ENCODE measurements around the gene C17orf107. TPM values are rescaled to one million over a fixed set of nuclear protein-coding genes. Genes with fewer than 3 reads are reported as not detected.

C17orf107 gene
- polyA plus RNA-seq, 1 of the 3 experiments (the other 2 are of a cell fraction) = 0.44 TPM

DNA sequence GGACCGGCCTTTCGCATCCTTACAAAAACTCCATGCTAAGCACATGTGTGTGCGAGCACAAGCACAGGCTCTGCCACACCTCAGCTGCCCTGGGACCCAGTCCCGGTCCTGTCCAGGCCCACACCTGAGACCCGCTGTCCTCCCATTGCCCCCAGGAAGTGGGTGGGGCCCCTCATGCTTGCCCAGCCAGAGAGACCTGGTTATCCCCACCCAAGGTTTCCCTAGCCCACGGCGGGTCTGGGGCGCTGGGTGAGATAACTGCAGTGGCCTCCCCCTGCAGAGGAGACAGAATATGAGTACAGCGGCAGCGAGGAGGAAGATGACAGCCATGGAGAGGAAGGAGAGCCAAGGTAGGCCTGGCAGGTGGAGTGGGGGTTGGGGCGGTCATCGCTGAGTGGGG is 12.5 kb upstream of the C17orf107 start:
- no peak overlapping the region for H3K9ac ChIP-seq
- H4K20me1 ChIP-seq (ENCODE audit: insufficient read depth) = no peaks in the 10 kb centered on the region
- CTCF ChIA-PET = interaction anchor here (1.0 to 16.4 kb wide), 3 partner anchors 13 to 101 kb away, joined by 4 to 235 read pairs (median 5); partner anchors contain the start of genes GLTPD2 and VMO1
- H3K4me1 ChIP-seq (ENCODE audit: control insufficient read depth in 1 of 2, insufficient read depth in 2 of 2, low read depth in 1 of 2, low read length in 1 of 2) = no peaks in the 10 kb centered on the region
- no peak for TF ChIP-seq RCOR1 (IDR thresholded peaks at IDR 0.05; ENCODE audit: low read length)
- no peak for TF ChIP-seq MXI1 (IDR thresholded peaks at IDR 0.05; ENCODE audit: low read depth, low read length)
- TF ChIP-seq, protein P1, sequence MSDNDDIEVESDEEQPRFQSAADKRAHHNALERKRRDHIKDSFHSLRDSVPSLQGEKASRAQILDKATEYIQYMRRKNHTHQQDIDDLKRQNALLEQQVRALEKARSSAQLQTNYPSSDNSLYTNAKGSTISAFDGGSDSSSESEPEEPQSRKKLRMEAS (IDR thresholded peaks at IDR 0.05; ENCODE audit: low read depth) = no peak
- no peak for TF ChIP-seq CHD2 (IDR thresholded peaks at IDR 0.05; ENCODE audit: low read length, partially characterized antibody)
- no peaks in the 10 kb centered on the region for H3K9me2 ChIP-seq
- POLR2A ChIA-PET = no interaction called here
- H3F3A ChIP-seq (replicated peaks; ENCODE audit: insufficient read depth) = peaks cover 3% of the 10 kb centered on the region
- H3K27ac ChIP-seq (ENCODE audit: low read depth in 2 of 2, low read length in 1 of 2) = no peak overlapping the region
- no peak for DNase-seq
- H3K4me2 ChIP-seq = no peak overlapping the region
- H3K79me2 ChIP-seq (ENCODE audit: insufficient read depth) = no peaks in the 10 kb centered on the region
- no peak overlapping the region for H2AFZ ChIP-seq (ENCODE audit: low read depth)
- over 99% methylated on average over 12 of the region's 12 CpGs for WGBS (ENCODE audit: low lambda C conversion rate)
- H3K27me3 ChIP-seq (ENCODE audit: insufficient read depth) = no peaks in the 10 kb centered on the region
- H3K36me3 ChIP-seq (replicated peaks in 1 of 2; ENCODE audit: control insufficient read depth in 1 of 2, insufficient read depth in 2 of 2, low read length in 1 of 2) = peaks cover 4 to 50% of the 10 kb centered on the region in 2 experiments
- H3K4me3 ChIP-seq (ENCODE audit: low read depth in 2 of 2, low read length in 1 of 2) = no peak overlapping the region
- no peaks in the 10 kb centered on the region for H3K9me3 ChIP-seq

DNA sequence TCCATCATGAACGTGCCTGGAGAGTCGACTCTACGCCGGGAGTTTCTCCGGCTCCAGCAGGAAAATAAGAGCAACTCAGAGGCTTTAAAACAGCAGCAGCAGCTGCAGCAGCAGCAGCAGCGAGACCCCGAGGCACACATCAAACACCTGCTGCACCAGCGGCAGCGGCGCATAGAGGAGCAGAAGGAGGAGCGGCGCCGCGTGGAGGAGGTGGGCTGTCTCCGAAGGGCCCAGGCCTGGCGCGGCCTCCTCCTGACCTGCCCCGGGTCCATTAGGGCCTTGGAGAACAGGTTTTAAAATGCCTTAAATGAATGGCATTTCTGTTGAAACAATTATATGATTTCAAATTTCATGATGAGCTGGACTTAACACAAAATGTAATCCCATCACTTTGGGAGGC is 11.8 kb upstream of the C17orf107 start:
- Histone ChIP-seq H2AFZ (ENCODE audit: low read depth) (no peak overlapping the region), H4K20me1 (ENCODE audit: insufficient read depth) (no peaks in the 10 kb centered on the region), H3F3A (replicated peaks; ENCODE audit: insufficient read depth) (peaks cover 3% of the 10 kb centered on the region), H3K4me2 (no peak overlapping the region), H3K9me2 (no peaks in the 10 kb centered on the region), H3K27ac (ENCODE audit: low read depth in 2 of 2, low read length in 1 of 2) (no peak overlapping the region), H3K4me1 (ENCODE audit: control insufficient read depth in 1 of 2, insufficient read depth in 2 of 2, low read depth in 1 of 2, low read length in 1 of 2) (no peaks in the 10 kb centered on the region), H3K4me3 (ENCODE audit: low read depth in 2 of 2, low read length in 1 of 2) (no peak overlapping the region), H3K27me3 (ENCODE audit: insufficient read depth) (no peaks in the 10 kb centered on the region), H3K9ac (no peak overlapping the region), H3K9me3 (no peaks in the 10 kb centered on the region), H3K36me3 (replicated peaks in 1 of 2; ENCODE audit: control insufficient read depth in 1 of 2, insufficient read depth in 2 of 2, low read length in 1 of 2) (peaks cover 4 to 54% of the 10 kb centered on the region in 2 experiments), H3K79me2 (ENCODE audit: insufficient read depth) (no peaks in the 10 kb centered on the region)
- no peak for DNase-seq
- TF ChIP-seq RFX5 (IDR thresholded peaks at IDR 0.05; ENCODE audit: low read length) (no peak), ELF1 (IDR thresholded peaks at IDR 0.05) (no peak), EP300 (IDR thresholded peaks at IDR 0.05; ENCODE audit: borderline replicate concordance in 1 of 2, low read depth in 1 of 2, low read length in 1 of 2) (no peak), YY1 (IDR thresholded peaks at IDR 0.05; ENCODE audit: low read depth) (no peak), EZH2phosphoT487 (IDR thresholded peaks at IDR 0.05; ENCODE audit: borderline replicate concordance, low read depth) (no peak), FOSL2 (IDR thresholded peaks at IDR 0.05; ENCODE audit: borderline replicate concordance, low read depth) (no peak), RXRA (IDR thresholded peaks at IDR 0.05; ENCODE audit: borderline replicate concordance, low read depth) (no peak), FOXJ3 (CRISPR knock-in tag; IDR thresholded peaks at IDR 0.05) (no peak), RCOR1 (IDR thresholded peaks at IDR 0.05; ENCODE audit: low read length) (no peak), GABPA (IDR thresholded peaks at IDR 0.05; ENCODE audit: low read depth) (no peak), JUND (IDR thresholded peaks at IDR 0.05) (no peak)
- TF ChIP-seq, protein P2, sequence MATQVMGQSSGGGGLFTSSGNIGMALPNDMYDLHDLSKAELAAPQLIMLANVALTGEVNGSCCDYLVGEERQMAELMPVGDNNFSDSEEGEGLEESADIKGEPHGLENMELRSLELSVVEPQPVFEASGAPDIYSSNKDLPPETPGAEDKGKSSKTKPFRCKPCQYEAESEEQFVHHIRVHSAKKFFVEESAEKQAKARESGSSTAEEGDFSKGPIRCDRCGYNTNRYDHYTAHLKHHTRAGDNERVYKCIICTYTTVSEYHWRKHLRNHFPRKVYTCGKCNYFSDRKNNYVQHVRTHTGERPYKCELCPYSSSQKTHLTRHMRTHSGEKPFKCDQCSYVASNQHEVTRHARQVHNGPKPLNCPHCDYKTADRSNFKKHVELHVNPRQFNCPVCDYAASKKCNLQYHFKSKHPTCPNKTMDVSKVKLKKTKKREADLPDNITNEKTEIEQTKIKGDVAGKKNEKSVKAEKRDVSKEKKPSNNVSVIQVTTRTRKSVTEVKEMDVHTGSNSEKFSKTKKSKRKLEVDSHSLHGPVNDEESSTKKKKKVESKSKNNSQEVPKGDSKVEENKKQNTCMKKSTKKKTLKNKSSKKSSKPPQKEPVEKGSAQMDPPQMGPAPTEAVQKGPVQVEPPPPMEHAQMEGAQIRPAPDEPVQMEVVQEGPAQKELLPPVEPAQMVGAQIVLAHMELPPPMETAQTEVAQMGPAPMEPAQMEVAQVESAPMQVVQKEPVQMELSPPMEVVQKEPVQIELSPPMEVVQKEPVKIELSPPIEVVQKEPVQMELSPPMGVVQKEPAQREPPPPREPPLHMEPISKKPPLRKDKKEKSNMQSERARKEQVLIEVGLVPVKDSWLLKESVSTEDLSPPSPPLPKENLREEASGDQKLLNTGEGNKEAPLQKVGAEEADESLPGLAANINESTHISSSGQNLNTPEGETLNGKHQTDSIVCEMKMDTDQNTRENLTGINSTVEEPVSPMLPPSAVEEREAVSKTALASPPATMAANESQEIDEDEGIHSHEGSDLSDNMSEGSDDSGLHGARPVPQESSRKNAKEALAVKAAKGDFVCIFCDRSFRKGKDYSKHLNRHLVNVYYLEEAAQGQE (IDR thresholded peaks at IDR 0.05; ENCODE audit: low read depth, low read length) = no peak
- TF ChIP-seq, protein P3, sequence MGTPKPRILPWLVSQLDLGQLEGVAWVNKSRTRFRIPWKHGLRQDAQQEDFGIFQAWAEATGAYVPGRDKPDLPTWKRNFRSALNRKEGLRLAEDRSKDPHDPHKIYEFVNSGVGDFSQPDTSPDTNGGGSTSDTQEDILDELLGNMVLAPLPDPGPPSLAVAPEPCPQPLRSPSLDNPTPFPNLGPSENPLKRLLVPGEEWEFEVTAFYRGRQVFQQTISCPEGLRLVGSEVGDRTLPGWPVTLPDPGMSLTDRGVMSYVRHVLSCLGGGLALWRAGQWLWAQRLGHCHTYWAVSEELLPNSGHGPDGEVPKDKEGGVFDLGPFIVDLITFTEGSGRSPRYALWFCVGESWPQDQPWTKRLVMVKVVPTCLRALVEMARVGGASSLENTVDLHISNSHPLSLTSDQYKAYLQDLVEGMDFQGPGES (IDR thresholded peaks at IDR 0.05; ENCODE audit: low read depth, low read length) = no peak
- TF ChIP-seq, protein P4, sequence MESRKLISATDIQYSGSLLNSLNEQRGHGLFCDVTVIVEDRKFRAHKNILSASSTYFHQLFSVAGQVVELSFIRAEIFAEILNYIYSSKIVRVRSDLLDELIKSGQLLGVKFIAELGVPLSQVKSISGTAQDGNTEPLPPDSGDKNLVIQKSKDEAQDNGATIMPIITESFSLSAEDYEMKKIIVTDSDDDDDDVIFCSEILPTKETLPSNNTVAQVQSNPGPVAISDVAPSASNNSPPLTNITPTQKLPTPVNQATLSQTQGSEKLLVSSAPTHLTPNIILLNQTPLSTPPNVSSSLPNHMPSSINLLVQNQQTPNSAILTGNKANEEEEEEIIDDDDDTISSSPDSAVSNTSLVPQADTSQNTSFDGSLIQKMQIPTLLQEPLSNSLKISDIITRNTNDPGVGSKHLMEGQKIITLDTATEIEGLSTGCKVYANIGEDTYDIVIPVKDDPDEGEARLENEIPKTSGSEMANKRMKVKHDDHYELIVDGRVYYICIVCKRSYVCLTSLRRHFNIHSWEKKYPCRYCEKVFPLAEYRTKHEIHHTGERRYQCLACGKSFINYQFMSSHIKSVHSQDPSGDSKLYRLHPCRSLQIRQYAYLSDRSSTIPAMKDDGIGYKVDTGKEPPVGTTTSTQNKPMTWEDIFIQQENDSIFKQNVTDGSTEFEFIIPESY (IDR thresholded peaks at IDR 0.05; ENCODE audit: borderline replicate concordance, low read depth) = no peak
- TF ChIP-seq, protein P5, sequence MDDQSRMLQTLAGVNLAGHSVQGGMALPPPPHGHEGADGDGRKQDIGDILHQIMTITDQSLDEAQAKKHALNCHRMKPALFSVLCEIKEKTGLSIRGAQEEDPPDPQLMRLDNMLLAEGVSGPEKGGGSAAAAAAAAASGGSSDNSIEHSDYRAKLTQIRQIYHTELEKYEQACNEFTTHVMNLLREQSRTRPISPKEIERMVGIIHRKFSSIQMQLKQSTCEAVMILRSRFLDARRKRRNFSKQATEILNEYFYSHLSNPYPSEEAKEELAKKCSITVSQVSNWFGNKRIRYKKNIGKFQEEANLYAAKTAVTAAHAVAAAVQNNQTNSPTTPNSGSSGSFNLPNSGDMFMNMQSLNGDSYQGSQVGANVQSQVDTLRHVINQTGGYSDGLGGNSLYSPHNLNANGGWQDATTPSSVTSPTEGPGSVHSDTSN (IDR thresholded peaks at IDR 0.05) = no peak
- TF ChIP-seq, protein P6, sequence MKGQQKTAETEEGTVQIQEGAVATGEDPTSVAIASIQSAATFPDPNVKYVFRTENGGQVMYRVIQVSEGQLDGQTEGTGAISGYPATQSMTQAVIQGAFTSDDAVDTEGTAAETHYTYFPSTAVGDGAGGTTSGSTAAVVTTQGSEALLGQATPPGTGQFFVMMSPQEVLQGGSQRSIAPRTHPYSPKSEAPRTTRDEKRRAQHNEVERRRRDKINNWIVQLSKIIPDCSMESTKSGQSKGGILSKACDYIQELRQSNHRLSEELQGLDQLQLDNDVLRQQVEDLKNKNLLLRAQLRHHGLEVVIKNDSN (IDR thresholded peaks at IDR 0.05; ENCODE audit: borderline replicate concordance, low read depth) = no peak
- POLR2A ChIA-PET = no interaction called here
- CTCF ChIA-PET = interaction anchor here (1.0 to 16.4 kb wide), 6 partner anchors 14 to 120 kb away, joined by 3 to 235 read pairs (median 7); partner anchors contain the start of genes C17orf107, CHRNE, GLTPD2 and VMO1
- 92% methylated on average over 12 of the region's 18 CpGs for WGBS (ENCODE audit: low lambda C conversion rate)
